ENCODE measurements around the gene THBS4. TPM values are rescaled to one million over a fixed set of nuclear protein-coding genes. Genes with fewer than 3 reads are reported as not detected.
"Not testable (repeated sequence)": the region's sequence is repeated elsewhere in the genome, so short reads cannot be mapped to it uniquely, and the experiment has no call there.

THBS4 gene
- total RNA-seq, 1 experiment from 2014 or later: 0.89 TPM

DNA sequence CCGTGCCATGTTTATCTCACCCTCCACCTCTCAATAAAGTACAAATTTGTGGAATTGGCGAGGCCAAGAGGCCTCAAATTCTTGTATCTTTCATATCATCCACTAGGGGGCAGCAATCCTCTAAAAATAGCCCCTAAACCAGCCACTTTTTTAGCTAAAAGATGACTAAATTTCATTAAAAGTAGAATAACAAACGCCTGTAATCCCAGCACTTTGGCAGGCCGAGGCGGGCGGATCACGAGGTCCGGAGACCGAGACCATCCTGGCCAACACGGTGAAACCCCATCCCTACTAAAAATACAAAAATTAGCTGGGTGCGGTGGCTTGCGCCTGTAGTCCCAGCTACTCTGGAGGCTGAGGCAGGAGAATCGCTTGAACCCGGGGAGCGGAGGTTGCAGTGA, 56.6 kb downstream of the THBS4 start:
- not testable (repeated sequence) for H3K9me3 ChIP-seq, H3K36me3 ChIP-seq, H3K4me3 ChIP-seq, H3K27me3 ChIP-seq
- DNase-seq: peak; percentile 17

DNA sequence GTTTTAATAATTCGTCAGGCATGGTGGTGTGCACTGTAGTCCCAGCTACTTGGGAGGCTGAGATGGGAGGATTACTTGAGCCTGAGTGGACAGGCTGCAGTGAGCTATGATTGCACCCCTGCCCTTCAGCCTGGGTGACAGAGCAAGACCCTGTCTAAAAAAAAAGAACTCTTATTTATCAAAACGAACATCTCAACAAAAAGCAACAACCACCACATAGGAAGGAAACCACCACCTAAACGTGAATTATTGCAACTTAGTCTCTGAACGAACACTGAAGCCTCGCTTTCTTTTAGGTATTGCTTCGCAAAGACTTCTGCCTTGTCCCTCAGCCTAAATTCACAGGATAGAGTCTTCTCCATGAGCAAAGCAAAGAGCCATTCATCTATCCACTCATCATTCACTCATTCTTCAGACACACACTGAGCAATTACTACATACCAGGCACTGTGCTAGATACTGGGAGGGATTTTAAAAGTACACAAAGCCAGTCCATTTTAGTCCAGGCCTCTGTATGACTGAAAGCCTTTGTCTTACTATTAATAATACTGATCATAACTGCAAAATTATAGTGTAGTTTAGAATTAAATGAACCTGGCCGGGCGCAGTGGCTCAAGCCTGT, 57.4 kb downstream of the THBS4 start:
- Histone ChIP-seq H3K27me3 (no peaks in the 10 kb centered on the region), H3K36me3 (no peaks in the 10 kb centered on the region), H3K9me3 (no peaks in the 10 kb centered on the region)

DNA sequence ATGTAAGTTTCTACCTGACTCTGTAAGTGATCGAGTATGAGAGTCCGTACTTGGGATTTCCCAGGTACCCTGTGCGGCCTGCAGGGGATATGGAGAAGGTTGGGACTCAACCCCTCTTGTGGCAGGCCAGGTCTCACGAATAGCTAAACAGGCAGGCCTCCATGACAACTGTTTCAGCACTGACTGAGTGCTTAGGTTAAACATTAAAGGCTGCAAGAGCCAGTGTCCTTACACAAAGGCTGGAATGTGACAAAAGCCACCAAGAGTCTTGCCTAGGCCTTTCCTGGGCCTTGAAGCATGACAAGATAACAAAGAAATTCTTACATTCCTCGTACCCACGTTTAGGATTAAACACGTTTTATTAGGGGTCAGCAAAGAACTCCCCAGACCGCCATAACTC, 58.6 kb downstream of the THBS4 start:
- no peak overlapping the region for H3K4me3 ChIP-seq
- H3K27me3 ChIP-seq: no peaks in the 10 kb centered on the region
- DNase-seq: no peak
- H3K9me3 ChIP-seq: no peaks in the 10 kb centered on the region
- no peaks in the 10 kb centered on the region for H3K36me3 ChIP-seq

More for the DNA sequence above, 57.4 kb downstream of the THBS4 start:
- H3K4me3 ChIP-seq: no peak overlapping the region
- no peak for DNase-seq

DNA sequence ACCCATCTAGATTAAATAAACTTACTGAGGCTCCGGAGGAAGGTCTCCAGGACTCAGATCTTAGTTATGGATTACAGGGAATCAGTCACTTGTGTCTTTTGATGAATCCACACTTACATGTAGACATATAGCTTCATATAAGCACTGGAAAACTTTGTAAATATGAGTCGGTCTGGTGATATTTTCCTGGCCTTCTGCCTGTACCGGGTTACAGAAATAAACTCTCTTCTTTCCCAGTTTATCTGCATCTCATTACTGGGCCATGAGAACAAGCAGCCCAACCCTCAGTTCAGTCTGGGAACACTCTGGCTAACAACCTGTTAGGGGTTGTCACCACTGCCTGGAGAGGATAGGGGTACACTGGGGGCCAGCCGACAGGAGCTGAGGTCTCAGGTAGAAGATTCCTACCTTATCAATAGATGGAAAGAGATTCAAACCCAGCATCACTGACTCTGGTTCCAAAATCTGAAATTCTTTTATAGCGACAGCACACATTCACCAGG, 59.1 kb downstream of the THBS4 start:
- Histone ChIP-seq H3K4me3 (no peak overlapping the region), H3K9me3 (no peaks in the 10 kb centered on the region)

DNA sequence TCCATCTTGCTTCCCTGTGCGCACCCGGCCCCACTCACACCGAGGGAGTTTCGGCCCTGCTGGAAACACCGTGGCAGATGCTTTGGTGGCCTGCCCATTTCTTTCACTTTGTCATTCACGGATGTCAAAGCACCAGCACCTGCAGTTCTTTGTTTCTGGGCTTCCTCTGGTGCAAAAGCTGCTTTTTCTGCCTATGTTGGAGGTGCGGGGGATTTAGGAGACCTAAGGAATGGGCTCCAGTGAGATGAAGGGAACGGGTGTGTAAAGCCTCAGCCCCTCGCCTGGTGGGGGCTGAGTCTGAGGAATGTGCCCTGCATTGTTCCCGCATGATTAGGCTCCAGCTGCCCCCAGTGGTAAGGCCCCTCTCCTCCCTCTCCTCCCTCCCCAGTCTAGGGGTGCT, 62.3 kb downstream of the THBS4 start:
- no peaks in the 10 kb centered on the region for H3K27me3 ChIP-seq
- no peaks in the 10 kb centered on the region for H3K36me3 ChIP-seq
- DNase-seq: no peak
- no peak overlapping the region for H3K4me3 ChIP-seq
- no peaks in the 10 kb centered on the region for H3K9me3 ChIP-seq

More for the DNA sequence above, 59.1 kb downstream of the THBS4 start:
- no peaks in the 10 kb centered on the region for H3K36me3 ChIP-seq
- DNase-seq: no peak
- no peaks in the 10 kb centered on the region for H3K27me3 ChIP-seq

DNA sequence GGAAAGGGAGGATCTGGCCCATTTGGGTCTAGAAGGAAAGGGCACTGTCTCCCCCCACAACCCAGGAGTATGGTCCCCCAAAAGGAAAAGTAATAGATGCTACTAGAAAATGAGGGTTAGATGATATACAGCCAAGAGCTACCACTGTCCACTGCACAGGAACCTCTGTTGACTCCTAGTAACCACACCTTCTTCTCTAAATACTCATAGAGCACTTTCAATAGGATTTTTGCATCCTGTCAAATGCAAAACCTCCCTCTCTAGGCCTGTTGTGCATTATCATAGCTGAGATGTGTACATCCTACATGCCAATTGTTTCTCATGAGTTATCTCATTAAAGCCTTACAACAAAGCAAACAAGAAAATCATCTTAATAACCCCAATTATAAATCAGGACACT, 66.8 kb downstream of the THBS4 start:
- Histone ChIP-seq H3K9me3 (no peaks in the 10 kb centered on the region), H3K27me3 (no peaks in the 10 kb centered on the region), H3K4me3 (no peak overlapping the region), H3K36me3 (no peaks in the 10 kb centered on the region)
- no peak for DNase-seq

DNA sequence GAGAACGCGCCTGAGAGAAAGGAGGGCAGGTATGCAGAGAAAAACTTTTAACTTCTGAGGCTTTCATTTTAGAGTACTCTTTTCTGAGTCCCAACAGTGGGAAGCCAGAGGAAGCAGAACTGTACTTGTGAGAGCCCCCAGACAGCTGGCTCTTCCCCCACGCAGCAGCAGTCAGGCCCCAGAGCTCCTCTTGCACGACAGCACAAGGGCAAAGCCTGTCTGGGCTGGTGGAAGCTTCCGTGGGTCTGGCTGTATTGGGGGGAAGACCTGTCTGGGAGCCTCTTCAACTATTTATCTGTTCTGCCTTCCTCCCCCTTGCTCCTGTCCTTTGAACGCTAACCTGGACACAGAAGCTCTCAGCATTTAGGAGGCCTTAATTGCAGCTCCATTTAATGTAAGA, 68.2 kb downstream of the THBS4 start:
- H3K4me3 ChIP-seq: no peak overlapping the region
- no peaks in the 10 kb centered on the region for H3K36me3 ChIP-seq
- DNase-seq: no peak
- no peaks in the 10 kb centered on the region for H3K9me3 ChIP-seq
- H3K27me3 ChIP-seq: no peaks in the 10 kb centered on the region

DNA sequence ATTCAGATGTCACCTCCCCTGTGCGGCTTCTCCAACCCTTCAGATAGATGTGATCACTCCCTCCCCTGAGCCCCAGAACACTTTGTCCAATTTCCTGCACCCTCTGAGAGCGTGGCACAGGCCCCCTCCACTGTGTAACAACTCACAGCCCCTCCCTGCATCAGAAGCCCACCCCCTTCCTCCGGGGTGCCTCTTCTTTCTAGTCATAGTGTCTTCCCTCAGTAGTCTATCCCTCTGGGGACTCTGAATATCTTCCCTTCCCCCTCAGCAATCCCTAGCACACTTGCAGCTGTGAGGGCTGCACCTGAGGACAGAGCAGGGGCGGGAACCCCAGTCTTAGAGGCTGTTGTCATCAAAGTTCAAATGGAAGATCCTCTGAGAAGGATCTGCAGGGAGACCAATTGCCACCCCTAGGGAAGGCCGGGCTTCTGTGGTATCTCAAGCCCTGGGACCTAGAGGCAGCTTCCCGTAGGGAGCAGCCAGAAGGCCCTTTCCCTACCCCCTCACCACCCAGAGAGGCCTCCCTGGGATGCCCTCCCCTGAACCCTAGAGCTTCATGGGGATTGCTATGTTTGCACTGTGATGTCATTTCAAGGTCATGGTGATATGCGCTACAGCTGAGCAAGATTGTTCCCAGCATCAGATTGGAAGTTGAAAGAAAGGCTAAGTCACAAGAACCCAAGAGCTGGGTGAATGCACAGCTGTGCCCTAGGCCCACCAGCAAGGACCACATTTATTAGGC, 70.7 kb downstream of the THBS4 start:
- no peak overlapping the region for H3K4me3 ChIP-seq
- no peak for DNase-seq
- H3K27me3 ChIP-seq: no peaks in the 10 kb centered on the region
- no peaks in the 10 kb centered on the region for H3K9me3 ChIP-seq
- no peaks in the 10 kb centered on the region for H3K36me3 ChIP-seq

DNA sequence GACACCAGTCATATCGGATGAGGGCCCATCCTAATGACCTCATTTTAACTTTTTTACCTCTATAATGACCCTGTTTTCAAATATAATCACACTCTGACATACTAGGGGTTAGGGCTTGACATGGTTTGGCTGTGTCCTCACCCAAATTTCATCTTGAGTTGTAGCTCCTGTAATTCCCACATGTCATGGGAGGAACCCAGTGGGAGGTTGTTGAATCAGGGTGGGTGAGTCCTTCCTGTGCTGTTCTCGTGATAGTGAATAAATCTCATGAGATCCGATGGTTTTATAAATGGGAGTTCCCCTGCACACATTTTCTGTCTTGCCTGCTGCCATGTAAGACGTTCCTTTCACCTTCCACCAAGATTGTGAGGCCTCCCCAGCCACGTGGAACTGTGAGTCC, 71.8 kb downstream of the THBS4 start:
- DNase-seq: no peak
- no peaks in the 10 kb centered on the region for H3K27me3 ChIP-seq
- no peak overlapping the region for H3K4me3 ChIP-seq
- no peaks in the 10 kb centered on the region for H3K9me3 ChIP-seq
- no peaks in the 10 kb centered on the region for H3K36me3 ChIP-seq

DNA sequence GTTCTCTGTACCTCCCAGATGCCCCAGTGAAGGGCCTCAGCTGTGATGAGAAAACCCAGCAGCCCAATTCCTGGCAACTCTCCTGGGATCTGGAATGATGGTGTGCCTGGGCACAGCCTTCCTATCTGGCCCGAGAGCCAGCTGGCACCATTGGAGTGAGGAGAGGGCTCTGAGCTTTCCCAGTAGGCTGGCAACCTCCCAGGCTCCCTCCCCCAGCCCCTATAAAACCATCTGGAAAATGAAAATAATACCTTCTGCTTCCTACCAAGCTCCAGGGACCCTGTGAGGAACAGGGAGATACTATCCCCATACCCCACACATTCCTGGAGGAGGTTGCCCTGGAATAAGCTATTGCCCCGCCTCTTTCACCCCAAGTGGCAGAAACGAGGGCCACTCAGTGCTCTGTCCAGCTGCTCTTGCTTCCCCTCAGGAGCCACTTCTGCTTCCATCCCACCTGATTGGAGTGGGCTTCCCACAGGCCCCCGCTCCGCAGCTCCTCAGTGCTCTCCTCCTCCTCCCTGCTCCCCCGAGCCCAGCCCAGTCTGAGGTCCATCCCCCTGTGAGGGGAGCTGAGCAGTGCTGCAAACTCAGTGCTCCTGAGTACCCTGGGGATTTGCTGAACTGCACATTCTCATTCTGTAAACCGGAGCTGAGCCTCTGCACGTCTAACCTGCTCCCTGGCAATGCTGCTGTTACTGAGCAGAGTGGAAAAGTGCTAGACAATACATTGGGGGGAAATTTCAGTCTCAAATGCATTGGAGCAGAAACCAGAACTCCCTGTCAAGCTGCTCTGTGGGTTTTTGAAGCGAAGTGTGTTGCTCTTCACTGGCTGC, 74.7 kb downstream of the THBS4 start:
- Histone ChIP-seq H3K9me3 (no peaks in the 10 kb centered on the region), H3K27me3 (no peaks in the 10 kb centered on the region)
- peak; percentile 63 for DNase-seq

DNA sequence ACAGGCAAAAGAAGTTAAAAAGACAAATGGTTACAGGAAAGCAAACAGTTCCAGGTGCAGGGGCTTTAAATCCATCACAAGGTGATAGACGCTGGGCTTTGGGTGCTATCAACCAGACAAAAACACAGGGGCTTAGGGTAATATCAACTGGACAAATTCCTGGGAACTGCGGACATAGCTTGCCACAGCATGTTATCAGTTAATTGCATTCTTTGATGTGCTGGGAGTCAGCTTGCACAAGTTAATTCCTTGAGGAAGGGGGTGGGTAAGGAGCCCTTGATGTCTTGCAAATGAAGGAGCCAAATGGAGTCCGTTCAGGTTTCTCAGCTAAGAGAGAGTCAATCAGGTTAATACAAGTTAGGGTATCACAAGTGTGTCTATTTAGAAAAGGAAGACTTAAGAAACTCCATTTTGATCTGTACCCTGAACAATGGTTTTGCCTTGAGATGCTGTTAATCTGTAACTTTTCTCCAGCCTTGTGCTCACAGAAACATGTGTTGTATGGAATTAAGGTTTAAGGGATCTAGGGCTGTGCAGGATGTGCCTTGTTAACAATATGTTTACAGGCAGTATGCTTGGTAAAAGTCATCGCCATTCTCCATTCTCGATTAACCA, 76.3 kb downstream of the THBS4 start:
- H3K4me3 ChIP-seq, H3K27me3 ChIP-seq, DNase-seq, H3K9me3 ChIP-seq, H3K36me3 ChIP-seq: not testable (repeated sequence)

More for the DNA sequence above, 74.7 kb downstream of the THBS4 start:
- Histone ChIP-seq H3K4me3 (no peak overlapping the region), H3K36me3 (no peaks in the 10 kb centered on the region)

DNA sequence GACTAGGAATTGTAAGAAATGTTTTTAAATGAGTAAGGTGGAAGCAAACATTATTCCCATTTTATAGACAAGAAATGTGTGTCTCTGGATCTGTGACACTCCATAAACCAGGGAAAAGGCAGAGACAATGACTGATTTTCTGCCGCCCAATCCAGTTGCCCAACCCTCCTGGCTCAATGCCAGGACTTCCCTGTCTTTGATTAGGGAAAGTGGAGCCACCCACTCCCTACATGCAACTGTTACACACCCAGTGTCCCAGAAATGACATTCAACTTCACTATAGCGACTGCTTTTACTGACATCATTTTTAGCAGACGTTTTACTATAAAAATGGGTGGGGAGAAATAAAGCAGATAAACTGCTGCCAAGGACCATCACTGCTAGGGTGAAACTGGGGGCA, 79.7 kb downstream of the THBS4 start:
- Histone ChIP-seq H3K9me3 (no peaks in the 10 kb centered on the region), H3K36me3 (no peaks in the 10 kb centered on the region), H3K4me3 (no peak overlapping the region), H3K27me3 (no peaks in the 10 kb centered on the region)
- DNase-seq: no peak

DNA sequence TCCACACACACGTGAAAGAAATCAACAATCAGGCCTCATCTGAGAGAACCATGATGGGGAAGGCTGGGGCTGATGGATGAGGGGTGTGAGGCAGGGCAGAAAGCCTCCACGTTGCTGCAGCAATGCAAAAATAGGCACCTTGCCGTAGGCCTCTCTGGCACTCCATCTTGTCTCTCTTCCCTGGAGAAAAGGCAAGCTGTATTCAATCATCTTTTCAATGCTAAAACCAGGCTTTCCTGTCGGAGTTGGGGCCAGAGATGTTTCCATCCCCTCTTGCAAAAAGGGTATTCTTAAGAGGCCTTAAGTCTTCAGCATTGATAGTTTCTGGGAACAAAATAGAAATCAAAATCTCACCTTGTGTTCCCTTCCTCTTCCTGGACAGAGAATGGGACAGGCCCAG, 80.9 kb downstream of the THBS4 start:
- Histone ChIP-seq H3K27me3 (no peaks in the 10 kb centered on the region), H3K36me3 (no peaks in the 10 kb centered on the region), H3K9me3 (no peaks in the 10 kb centered on the region), H3K4me3 (no peak overlapping the region)
- no peak for DNase-seq

DNA sequence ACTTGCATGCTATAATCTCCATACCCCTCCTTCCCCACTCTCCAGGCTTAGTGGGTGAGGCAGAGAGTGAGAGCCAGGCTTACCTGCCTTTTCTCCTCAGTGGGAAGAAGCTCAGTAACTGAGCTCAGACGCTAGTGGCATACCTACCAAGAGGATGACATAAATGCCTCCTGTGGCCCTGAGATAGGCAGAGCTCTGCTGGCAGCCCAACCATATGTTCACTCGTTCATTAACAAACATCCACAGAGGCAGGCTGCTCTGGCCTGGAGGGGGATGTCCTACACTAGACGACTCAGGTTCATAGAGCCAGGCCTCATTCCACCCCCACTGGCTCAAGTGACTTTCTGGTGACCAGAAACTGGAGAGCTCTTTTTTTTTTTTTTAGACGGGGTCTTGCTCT, 81.3 kb downstream of the THBS4 start:
- Histone ChIP-seq H3K27me3 (no peaks in the 10 kb centered on the region), H3K9me3 (no peaks in the 10 kb centered on the region), H3K36me3 (no peaks in the 10 kb centered on the region), H3K4me3 (no peak overlapping the region)
- no peak for DNase-seq

DNA sequence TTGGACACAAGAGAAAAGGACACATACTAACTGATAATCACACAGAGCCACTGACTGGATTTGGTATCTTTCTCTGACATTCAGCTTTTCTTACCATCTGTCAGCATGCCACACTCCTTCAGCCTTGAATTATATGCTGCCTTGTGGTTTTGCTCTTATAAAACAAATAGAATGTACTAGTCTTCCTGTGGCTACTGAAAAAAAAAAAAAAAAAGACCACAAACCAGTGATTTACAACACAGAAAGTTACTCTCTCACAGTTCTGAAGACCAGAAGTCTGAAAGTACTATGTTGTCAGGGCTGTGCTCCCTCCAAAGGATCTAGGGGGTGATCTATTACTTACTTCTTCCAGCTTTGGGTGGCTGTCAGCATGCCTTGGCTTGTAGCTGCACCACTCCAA, 82.3 kb downstream of the THBS4 start:
- DNase-seq: no peak
- H3K4me3 ChIP-seq: no peak overlapping the region
- H3K9me3 ChIP-seq: no peaks in the 10 kb centered on the region
- no peaks in the 10 kb centered on the region for H3K36me3 ChIP-seq
- H3K27me3 ChIP-seq: no peaks in the 10 kb centered on the region

DNA sequence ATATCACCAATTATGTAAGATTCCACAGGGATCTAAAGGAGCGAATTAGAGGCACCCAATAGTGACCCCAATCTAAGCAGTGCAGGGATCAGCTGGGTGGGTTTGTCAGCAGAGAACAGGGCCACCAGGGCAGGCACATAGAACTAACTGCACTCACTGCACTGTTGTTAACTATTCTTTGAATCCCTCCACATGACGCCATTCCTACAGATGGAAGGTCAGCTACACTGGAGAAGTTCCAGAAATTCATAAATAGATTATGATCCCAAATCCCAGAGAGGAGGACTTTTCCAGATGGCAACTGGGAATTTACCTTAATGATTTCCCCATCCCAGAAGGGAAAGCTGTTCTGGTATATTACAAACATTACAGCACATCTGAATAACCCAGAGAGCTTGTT, 84.2 kb downstream of the THBS4 start:
- H3K4me3 ChIP-seq: no peak overlapping the region
- H3K36me3 ChIP-seq: no peaks in the 10 kb centered on the region
- no peaks in the 10 kb centered on the region for H3K27me3 ChIP-seq
- H3K9me3 ChIP-seq: no peaks in the 10 kb centered on the region
- no peak for DNase-seq

DNA sequence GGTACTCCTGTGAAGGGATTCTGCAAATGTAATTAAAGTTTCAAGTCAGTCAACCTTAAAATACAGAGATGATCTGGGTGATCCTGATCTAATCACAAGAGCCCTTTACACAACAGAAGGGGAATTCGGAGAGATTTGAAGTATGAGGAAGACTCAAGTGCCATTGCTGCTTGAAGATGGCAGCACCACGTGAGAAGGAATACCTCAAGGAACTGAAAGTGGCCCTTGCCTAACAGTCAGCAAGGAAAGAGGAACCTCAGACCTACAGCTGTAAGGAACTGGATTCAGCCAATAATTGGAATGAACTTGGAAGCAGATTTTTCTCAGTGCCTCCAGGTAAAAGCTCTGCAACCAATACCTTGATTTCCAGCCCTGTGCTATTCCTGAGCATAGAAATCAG, 87.4 kb downstream of the THBS4 start:
- no peaks in the 10 kb centered on the region for H3K27me3 ChIP-seq
- no peak for DNase-seq
- H3K9me3 ChIP-seq: no peaks in the 10 kb centered on the region
- no peaks in the 10 kb centered on the region for H3K36me3 ChIP-seq
- no peak overlapping the region for H3K4me3 ChIP-seq

Data from MG63 (cell line).